Ovary (tissue), 9 donors: ENCODE data around the gene VAV2. TPM values are rescaled to one million over a fixed set of nuclear protein-coding genes. Genes with fewer than 3 reads are reported as not detected.

Experiments used
- DNase-seq, 5 donors: peaks; one replicate each; pipeline ENCODE4 v3.0.0-alpha.2; 2019 to 2020
- H3K27ac ChIP-seq, 2 donors: fragments of 200-600 bp; one replicate each; pipeline versions ENCODE4 v1.5.1 to v1.8.0; 2019 to 2022
- H3K27me3 ChIP-seq: fragments of 200-600 bp; one replicate; pipeline ENCODE4 v1.8.0; 2022
- H3K36me3 ChIP-seq: fragments of 200-600 bp; sonication (generic); one replicate; pipeline ENCODE4 v1.5.1; 2019
- H3K4me1 ChIP-seq: one replicate; pipeline ENCODE4 v1.8.1; 2013; ENCODE audit warnings: mild to moderate bottlenecking, moderate library complexity; ENCODE audit not compliant: insufficient read depth
- H3K4me3 ChIP-seq: fragments of 200-600 bp; sonication (generic); one replicate; pipeline ENCODE4 v1.5.1; 2017
- H3K9me3 ChIP-seq, 2 donors: fragments of 200-600 bp in 1 of 2; sonication (generic) in 1 of 2; one replicate each; pipeline versions ENCODE4 v1.5.1 to v1.8.1; 2013 to 2019; ENCODE audit warnings: mild to moderate bottlenecking in 1 of 2, moderate library complexity in 1 of 2
- EP300 ChIP-seq: sonication (generic); formaldehyde crosslinking; IDR thresholded peaks from one replicate; pipeline ENCODE4 v1.6.1; 2017; ENCODE audit warnings: antibody characterized with exemption
- POLR2A ChIP-seq: fragments of 450-650 bp; IDR thresholded peaks from one replicate; pipeline ENCODE4 v1.6.1; 2017; ENCODE audit warnings: antibody characterized with exemption, mild to moderate bottlenecking, moderate library complexity
- WGBS, 3 donors: extraction: QIAGEN DNeasy Blood & Tissue Kit in 1 of 3; methylation state at CpG; one replicate each; pipeline versions ENCODE4 v1.1.5 to v1.1.7; 2013 to 2017; 5-methylcytosine and 5-hydroxymethylcytosine counted together
- intact Hi-C, 4 donors: fragments of 100-400 bp; cut with DNase I; formaldehyde crosslinking; loops; one replicate each; pipeline versions ENCODE4 v1.11.0 to v1.15.1; 2022 to 2023
- polyA plus RNA-seq, 2 donors: library from polyadenylated mRNA; stranded (reverse); fragments of 200-250 nt in 1 of 2; fragments of 350-450 nt in 1 of 2; fragmentation: Illumina TruSeq in 1 of 2; extraction: RNeasy Lipid Tissue Mini Kit (QIAGEN cat#74804) in 1 of 2; gene quantifications; one replicate each; pipeline ENCODE4 v1.2.3, GENCODE V29; 2013 to 2014
- total RNA-seq, 7 donors: library from RNA; depleted of rRNA in 2 of 7; stranded (reverse); fragments of >200 nt in 2 of 7; fragmentation: NEBNext Ultra II Directional in 3 of 7; extraction: Animal tissue kit (Norgen Biotek cat#: 25700) in 3 of 7; gene quantifications; one replicate each; pipeline versions ENCODE4 v1.1.0 to v1.2.4, GENCODE V29; 2016 to 2023
- TF ChIP-seq, protein P1 (sequence below), 3 donors: fragments of 450-650 bp in 2 of 3; fragments of 200-600 bp in 1 of 3; IDR thresholded peaks; one replicate each; pipeline versions ENCODE4 v1.5.1 to v1.8.0; 2016 to 2022; ENCODE audit warnings: antibody characterized with exemption in 3 of 3, mild to moderate bottlenecking in 1 of 3
- donor health status: DM: no; HTN: no; CAD: no; lungs with moderate emphysema.
- donor health status: DM: no; HTN: no; CAD: no.
- donor health status: Bipolar disorder and iron deficiency.
- donor health status: DM: yes; HTN: yes; CAD: no.
- donor health status: DM: no; HTN: no; CAD: no.
- donor health status: DM: yes; HTN: yes; CAD: no.

Gene VAV2
- total and polyA plus RNA-seq, 9 donors = 3.7 to 14.1 (median 7.8) TPM

DNA sequence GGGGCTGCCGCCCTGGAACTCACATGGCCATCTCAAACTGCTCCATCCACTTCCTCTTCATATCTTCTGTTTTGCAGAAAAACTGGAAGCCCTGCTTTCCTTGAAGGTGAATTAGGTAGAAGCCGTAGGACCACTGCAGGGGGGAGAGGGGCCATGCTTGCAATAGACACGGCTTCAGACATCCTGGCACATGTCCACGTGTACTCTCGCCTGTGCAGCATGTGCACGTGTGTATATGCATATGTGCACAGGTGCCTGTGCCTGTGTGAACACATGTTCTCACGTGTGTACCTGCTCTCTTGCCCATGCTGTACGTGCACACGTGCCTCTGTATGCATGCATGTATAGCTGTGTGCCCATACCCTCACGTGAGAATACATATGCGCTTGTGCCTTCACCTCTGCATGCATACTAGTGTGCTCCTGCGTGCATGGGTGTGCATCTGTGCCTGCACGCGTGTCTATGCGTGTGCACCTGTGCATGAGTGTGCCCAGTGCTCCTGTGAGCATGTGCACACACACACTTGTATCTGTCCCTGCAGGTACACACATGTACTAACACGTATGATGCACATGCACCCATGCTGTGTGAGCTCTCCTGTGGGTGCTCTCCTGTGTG lies 206.3 kb downstream of the VAV2 start:
- Histone ChIP-seq H3K4me3 (no peak overlapping the region), H3K36me3 (no peaks in the 10 kb centered on the region), H3K27me3 (no peaks in the 10 kb centered on the region), H3K27ac (no peak overlapping the region), H3K9me3 (no peaks in the 10 kb centered on the region), H3K4me1 (no peaks in the 10 kb centered on the region)
- 90 to 93% (median 92%) methylated on average over 16 of the region's 16 CpGs for WGBS, 3 donors
- intact Hi-C loops = no loop called here
- DNase-seq = no peak
- no peak for TF ChIP-seq POLR2A
- no peak for TF ChIP-seq EP300
- TF ChIP-seq, protein P1, sequence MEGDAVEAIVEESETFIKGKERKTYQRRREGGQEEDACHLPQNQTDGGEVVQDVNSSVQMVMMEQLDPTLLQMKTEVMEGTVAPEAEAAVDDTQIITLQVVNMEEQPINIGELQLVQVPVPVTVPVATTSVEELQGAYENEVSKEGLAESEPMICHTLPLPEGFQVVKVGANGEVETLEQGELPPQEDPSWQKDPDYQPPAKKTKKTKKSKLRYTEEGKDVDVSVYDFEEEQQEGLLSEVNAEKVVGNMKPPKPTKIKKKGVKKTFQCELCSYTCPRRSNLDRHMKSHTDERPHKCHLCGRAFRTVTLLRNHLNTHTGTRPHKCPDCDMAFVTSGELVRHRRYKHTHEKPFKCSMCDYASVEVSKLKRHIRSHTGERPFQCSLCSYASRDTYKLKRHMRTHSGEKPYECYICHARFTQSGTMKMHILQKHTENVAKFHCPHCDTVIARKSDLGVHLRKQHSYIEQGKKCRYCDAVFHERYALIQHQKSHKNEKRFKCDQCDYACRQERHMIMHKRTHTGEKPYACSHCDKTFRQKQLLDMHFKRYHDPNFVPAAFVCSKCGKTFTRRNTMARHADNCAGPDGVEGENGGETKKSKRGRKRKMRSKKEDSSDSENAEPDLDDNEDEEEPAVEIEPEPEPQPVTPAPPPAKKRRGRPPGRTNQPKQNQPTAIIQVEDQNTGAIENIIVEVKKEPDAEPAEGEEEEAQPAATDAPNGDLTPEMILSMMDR (IDR thresholded peaks at IDR 0.05) = no peak

DNA sequence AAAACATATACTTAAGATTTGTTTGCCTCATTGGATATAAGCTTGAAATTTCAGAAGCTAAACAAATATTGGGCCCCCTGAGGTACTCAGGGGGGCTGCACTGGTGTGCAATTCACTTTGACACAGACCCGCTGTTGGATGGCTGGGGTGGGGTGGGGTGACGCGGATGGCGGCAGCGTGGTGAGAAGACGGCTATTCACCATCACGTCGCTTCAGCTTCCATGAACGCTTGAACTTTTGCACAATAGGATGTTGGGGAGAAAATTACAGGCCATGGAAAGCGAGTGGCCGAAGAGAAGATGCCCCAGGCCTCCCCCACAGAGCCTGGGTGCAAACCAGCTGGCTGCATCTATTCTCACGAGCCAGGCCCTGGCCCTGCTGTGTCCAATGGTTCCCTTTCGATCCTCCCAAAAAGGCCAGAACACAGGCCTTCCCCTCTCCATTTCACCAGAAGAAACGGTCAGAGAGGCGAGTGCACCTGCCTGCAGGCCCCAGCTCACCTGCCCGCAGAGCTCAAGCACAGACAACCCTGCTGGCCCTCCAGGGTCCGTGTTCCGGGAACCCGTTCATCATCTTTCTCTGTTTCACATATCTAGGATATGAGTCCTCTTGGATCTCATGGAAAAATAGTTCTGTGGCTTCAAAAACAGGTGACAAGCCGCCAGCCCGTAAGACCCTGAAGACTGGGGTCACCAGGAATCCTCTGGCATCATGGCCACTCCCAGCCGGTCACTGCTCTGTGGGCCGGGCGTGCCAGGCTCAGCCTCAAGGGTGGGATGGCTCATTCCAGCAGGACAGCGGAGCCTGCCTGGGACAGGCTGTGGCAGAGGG lies 207.2 kb downstream of the VAV2 start:
- H3K4me3 ChIP-seq = no peak overlapping the region
- H3K27ac ChIP-seq = no peak overlapping the region
- WGBS, 3 donors = 93 to 95% (median 94%) methylated on average over 25 of the region's 25 CpGs
- no peaks in the 10 kb centered on the region for H3K9me3 ChIP-seq
- H3K27me3 ChIP-seq = no peaks in the 10 kb centered on the region
- DNase-seq = no peak
- TF ChIP-seq POLR2A = no peak
- TF ChIP-seq, protein P1 (IDR thresholded peaks at IDR 0.05) = no peak
- TF ChIP-seq EP300 = no peak
- H3K36me3 ChIP-seq = no peaks in the 10 kb centered on the region
- intact Hi-C loops = no loop called here
- H3K4me1 ChIP-seq = no peaks in the 10 kb centered on the region

DNA sequence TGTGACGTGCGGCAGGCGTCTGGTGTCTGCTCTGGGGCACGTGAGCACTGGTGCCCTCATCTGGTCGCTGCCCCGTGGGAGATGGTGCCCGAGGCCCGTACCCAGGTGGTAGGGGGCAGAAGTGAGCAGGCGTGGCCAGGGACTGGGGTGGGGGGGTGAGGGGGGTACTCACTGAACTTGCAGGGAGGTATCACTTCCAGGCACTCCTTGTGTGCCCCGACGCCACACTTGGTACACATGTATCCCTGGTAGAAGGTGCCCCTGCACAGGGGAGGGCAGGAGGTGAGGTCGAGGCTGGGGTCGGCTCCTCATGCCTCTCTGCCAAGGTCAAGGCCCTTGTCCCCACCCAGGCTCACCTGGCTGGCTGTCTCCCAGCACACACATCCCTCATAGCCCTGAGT lies 208.8 kb downstream of the VAV2 start:
- no peaks in the 10 kb centered on the region for H3K36me3 ChIP-seq
- no peaks in the 10 kb centered on the region for H3K27me3 ChIP-seq
- 82 to 92% (median 85%) methylated on average over 13 of the region's 13 CpGs for WGBS, 3 donors
- TF ChIP-seq POLR2A = no peak
- TF ChIP-seq, protein P1 (IDR thresholded peaks at IDR 0.05) = no peak
- no peak for TF ChIP-seq EP300
- H3K4me3 ChIP-seq = no peak overlapping the region
- H3K27ac ChIP-seq = no peak overlapping the region
- no peaks in the 10 kb centered on the region for H3K4me1 ChIP-seq
- intact Hi-C loops = no loop called here
- no peak for DNase-seq
- H3K9me3 ChIP-seq = no peaks in the 10 kb centered on the region

DNA sequence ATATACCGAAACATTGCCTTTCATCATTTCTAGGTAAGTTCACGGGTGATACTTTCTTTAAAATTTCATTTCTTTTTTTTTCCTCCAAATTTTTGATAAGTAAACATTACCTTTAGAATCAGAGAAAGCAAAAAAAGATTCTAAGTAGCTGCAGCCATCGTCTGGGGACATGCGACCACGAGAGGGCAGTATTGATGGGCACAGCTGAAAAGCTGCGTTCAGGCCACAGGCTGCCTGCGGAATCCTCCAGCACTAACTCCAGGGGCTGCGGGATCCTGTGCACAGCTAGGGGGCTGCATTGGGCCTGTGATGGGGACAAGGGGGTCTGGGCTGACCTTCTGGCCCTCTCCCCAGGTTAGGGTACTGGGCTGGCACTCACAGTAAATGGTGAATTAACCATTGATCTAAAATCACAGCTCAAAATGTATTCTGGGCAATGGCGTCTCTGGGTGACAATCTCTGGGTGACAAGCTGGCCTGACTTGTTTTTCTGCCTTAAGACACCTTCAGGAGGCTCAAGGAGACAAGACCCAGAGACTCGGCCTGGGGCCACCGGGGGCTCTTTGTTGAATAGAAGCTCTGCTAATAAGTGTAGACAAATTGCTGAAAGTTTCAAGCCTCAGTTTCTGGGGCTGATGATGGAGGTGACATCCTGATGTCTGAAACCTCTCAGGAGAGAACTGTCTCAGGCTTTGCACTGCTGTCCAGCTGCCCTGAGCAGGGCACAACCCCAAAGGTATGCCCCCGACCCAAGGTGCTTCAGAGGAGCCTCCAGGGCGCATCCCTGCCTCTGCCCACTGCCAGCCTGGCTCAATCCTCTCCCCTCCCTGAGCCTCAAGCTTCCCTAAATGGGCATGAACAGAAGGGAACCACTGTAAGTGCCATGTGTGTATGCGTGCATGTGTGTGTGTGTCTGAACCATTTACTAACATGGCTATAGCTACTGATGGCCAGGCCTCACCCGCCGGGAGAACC lies 209.7 kb downstream of the VAV2 start:
- intact Hi-C loops = no loop called here
- Histone ChIP-seq H3K27ac (no peak overlapping the region), H3K27me3 (no peaks in the 10 kb centered on the region), H3K4me3 (no peak overlapping the region), H3K36me3 (no peaks in the 10 kb centered on the region), H3K4me1 (no peaks in the 10 kb centered on the region), H3K9me3 (no peaks in the 10 kb centered on the region)
- 51 to 56% (median 54%) methylated on average over 16 of the region's 16 CpGs for WGBS, 3 donors
- peak; percentile 53 to 76 (median 68) for DNase-seq
- TF ChIP-seq, protein P1 (IDR thresholded peaks at IDR 0.05) = peak; percentile 28 to 41 (median 40)
- TF ChIP-seq POLR2A = no peak
